ENCODE measurements around the gene CACYBP. TPM values are rescaled to one million over a fixed set of nuclear protein-coding genes. Genes with fewer than 3 reads are reported as not detected.

Gene CACYBP
- total and polyA plus RNA-seq, 2 of the 8 experiments (the other 6 are each of a cell fraction or from before 2014, with no cell fraction given), result 28.3 to 247 TPM

GRCh38 chr1:175005085-175005783 lies 5.5 kb downstream of the CACYBP start (continued):
- TF ChIP-seq ATF2 (IDR thresholded peaks at IDR 0.05; ENCODE audit: low read length), result no peak
- no peak for TF ChIP-seq PHF8 (conservative IDR thresholded peaks at IDR 0.05; ENCODE audit: low read depth, low read length)
- TF ChIP-seq NRF1 (IDR thresholded peaks at IDR 0.05; ENCODE audit: low read depth, low read length), result no peak
